Uterus (tissue), 2 donors: ENCODE results near the gene CDC27.

Source experiments
- POLR2A ChIP-seq, 2 donors: fragments of 450-650 bp; IDR thresholded peaks; one replicate each; pipeline ENCODE4 v1.6.1; 2016; ENCODE audit warnings: antibody characterized with exemption in 2 of 2, mild to moderate bottlenecking in 1 of 2, moderate library complexity in 1 of 2
- TF ChIP-seq, protein P1 (sequence below), 4 experiments: fragments of 200-600 bp in 2 of 4; fragments of 450-650 bp in 2 of 4; sonication (generic) in 2 of 4; IDR thresholded peaks; one replicate each; pipeline ENCODE4 v1.5.1; 2016 to 2019; ENCODE audit warnings: antibody characterized with exemption in 4 of 4, mild to moderate bottlenecking in 2 of 4, moderate library complexity in 1 of 4

DNA sequence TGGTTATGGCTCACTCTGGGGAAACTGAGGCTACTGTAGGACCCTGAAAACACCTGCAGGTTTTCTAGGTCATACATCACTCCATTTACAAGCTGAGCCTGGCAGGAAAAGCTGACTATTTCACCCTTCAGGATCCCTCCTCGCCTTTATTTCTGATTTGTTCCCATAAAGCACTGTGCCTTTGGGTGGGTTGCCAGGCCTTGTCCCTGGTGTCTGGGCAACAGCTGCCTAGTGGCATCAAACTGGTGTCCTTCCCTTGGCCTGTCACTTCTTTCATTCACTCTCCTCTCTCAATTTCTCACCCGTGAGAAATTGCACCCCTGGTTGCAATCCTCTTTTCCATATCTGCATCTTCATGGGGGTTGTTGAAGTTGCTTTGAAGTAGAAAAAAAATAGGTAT is 21.7 kb upstream of the CDC27 start:
- TF ChIP-seq, protein P1, sequence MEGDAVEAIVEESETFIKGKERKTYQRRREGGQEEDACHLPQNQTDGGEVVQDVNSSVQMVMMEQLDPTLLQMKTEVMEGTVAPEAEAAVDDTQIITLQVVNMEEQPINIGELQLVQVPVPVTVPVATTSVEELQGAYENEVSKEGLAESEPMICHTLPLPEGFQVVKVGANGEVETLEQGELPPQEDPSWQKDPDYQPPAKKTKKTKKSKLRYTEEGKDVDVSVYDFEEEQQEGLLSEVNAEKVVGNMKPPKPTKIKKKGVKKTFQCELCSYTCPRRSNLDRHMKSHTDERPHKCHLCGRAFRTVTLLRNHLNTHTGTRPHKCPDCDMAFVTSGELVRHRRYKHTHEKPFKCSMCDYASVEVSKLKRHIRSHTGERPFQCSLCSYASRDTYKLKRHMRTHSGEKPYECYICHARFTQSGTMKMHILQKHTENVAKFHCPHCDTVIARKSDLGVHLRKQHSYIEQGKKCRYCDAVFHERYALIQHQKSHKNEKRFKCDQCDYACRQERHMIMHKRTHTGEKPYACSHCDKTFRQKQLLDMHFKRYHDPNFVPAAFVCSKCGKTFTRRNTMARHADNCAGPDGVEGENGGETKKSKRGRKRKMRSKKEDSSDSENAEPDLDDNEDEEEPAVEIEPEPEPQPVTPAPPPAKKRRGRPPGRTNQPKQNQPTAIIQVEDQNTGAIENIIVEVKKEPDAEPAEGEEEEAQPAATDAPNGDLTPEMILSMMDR (IDR thresholded peaks at IDR 0.05) = no peak
- no peak for TF ChIP-seq POLR2A (IDR thresholded peaks at IDR 0.05)
